ENCODE data around the gene NF1. TPM values are rescaled to one million over a fixed set of nuclear protein-coding genes. Genes with fewer than 3 reads are reported as not detected.
"Not testable (repeated sequence)": the region's sequence is repeated elsewhere in the genome, so short reads cannot be mapped to it uniquely, and the experiment has no call there.

The NF1 gene
- total RNA-seq, 1 experiment from 2014 or later, result 30.2 TPM

- no peak for DNase-seq (ENCODE audit: low read depth)
Measured at GRCh38 chr17:31252741-31253140, 158.0 kb downstream of the NF1 start.

- no peak for DNase-seq (ENCODE audit: low read depth)
Measured at GRCh38 chr17:31254654-31255053, 159.9 kb downstream of the NF1 start.

GRCh38 chr17:31256936-31257335 is 162.2 kb downstream of the NF1 start:
- DNase-seq (ENCODE audit: low read depth), result no peak

DNA sequence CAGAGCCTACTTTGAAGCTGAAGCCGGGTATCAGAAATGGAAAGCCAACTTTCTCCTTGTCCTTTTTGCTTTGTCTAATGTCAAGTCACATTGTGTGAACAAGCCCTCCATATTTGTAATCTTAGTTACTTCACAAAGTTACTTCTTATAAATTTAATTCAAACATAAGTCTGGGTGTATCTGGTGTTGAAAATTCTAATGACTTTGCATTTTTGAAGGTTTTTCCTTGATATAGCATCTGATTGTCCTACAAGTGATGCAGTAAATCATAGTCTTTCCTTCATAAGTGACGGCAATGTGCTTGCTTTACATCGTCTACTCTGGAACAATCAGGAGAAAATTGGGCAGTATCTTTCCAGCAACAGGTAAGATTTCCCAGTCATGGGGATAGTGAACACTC is 165.4 kb downstream of the NF1 start:
- no peak for DNase-seq (ENCODE audit: low read depth)

GRCh38 chr17:31261601-31262000 is 166.8 kb downstream of the NF1 start:
- DNase-seq (ENCODE audit: low read depth), result no peak

DNA sequence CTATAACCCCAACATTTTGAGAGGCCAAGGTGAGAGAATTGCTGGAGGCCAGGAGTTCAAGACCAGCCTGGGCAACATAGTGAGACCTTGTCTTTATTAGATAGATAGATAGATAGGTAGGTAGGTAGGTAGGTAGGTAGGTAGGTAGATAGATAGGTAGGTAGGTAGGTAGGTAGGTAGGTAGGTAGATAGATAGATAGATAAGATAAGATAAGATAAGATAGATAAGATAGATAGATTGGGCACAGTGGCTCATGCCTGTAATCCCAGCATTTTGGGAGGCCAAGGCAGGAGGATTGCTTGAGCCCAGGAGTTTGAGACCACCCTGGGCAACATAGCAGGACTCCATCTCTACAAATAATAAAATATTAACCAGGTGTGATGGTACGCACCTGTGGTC is 168.1 kb downstream of the NF1 start:
- not testable (repeated sequence) for DNase-seq (ENCODE audit: low read depth)

- DNase-seq (ENCODE audit: low read depth), result peak; percentile 13
Measured at GRCh38 chr17:31266042-31266441, 171.3 kb downstream of the NF1 start.

DNA sequence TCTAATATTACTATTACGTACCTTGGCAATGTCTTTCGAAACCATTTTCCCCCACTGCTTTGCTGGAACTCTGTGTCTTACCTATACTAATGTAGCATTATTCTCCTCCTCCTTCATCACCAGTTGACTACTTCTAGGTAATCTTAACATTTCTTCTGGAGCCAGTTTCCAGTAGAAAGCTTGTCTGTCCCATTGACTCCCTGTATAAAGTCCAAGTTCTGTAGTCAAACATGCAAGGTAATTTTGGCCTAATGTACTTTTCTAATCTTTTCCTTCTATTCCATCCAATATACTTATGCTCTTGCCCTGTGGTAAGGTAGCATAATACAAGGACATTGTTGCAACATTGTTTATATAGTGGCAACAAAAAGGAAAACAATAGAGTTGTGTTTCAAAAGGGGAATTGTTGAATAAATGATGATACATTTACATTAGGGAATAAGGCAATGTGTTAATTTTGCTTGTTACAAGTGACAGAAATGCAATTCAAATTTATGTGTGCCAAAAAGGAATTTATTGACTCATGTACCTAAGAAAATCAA is 174.3 kb downstream of the NF1 start:
- DNase-seq (ENCODE audit: low read depth), result no peak

DNA sequence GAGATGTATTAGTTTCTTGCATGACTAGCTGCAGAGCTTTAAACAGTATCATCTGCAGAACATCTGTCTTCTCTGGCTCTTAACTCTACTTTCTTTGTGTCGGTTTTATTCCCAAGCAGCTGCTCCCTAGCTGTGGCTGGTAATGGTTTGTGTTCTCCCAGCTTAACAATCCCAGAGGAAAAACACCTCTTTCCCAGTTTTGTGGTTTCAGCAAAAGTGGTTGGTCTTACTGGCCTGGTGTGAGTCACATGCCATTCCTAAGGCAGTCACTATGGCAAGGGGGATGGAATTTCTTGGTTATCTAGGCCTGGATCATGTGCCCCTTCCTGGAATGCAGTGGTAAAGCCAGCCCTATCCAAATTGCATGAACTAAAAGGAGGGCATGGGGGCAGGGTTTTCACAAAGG is 174.8 kb downstream of the NF1 start:
- DNase-seq (ENCODE audit: low read depth), result peak; percentile 99

DNA sequence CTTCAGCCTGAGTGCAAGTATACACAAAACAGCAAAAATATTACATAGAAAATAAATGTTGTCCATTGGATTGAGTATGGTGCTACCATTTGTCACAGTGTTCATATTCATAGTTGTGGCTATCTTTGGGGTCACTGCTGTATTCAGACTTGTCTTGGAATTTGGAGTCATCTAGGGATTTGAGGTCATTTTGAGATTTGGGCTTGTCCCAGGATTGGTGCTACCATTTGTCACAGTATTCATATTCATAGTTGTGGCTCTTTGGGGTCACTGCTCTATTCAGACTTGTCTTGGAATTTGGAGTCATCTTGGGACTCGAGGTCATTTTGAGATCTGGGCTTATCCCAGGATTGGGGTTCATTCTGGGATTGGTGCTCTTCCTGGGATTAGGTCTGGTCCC is 177.5 kb downstream of the NF1 start:
- no peak for DNase-seq (ENCODE audit: low read depth)

- DNase-seq (ENCODE audit: low read depth), result no peak
Measured at GRCh38 chr17:31272803-31273202, 178.0 kb downstream of the NF1 start.

- DNase-seq (ENCODE audit: low read depth), result no peak
Measured at GRCh38 chr17:31273516-31273915, 178.7 kb downstream of the NF1 start.

GRCh38 chr17:31274252-31274651 is 179.5 kb downstream of the NF1 start:
- DNase-seq (ENCODE audit: low read depth), result no peak

DNA sequence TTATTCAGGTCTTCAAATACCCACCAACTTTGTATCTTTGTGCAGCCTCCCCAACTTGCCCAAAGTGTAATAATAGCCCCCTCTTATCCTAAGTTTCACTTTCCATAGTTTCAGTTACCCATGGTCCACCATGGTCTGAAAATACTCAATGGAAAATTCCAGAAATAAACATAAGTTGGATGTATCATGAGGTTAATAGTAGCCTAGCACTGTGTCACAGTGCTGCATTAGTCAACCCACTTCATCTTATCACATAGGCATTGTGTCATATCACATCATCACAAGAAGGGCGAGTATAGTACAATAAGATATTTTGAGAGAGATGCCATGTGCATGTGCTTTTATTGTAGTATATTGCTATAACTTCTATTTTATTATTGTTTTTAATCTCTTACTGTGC is 180.3 kb downstream of the NF1 start:
- DNase-seq (ENCODE audit: low read depth), result no peak

DNA sequence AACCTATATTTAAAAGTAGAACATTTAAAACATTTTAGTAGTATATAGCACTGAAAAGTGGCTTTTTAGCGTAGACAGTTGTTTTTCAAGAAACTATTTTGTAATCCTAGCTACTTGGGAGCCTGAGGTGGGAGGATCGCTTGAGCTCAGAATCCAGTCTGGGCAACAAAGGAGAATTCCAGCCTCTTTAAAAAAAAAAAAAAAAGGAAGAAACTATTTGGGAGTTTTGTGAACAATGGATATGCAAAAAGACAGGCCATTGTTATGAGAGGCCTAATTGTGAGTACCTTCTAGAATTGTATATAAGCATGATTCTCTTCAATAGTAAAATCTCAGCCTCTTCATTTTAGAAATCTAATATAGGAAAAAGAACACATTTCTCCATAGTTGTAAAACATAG is 184.6 kb downstream of the NF1 start:
- DNase-seq (ENCODE audit: low read depth), result no peak

DNA sequence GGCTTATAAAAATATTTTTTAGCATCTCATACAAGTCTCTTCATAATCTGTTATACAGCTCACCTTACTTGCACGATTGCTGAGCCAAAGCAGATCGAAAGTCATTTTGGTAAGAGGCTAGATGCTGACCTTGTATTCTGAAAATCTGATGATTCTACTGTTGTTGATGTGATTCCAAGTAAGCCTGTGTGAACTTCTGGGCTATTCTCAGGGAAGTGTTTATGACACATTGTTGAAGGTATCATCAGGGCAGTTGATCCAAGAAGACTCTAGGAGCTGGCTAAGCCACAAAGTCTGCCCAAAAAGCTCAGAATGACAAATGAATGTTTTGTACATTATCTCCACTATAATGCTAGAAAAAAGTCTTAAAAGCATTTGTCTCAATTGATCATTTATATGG is 186.3 kb downstream of the NF1 start:
- DNase-seq (ENCODE audit: low read depth), result no peak

DNA sequence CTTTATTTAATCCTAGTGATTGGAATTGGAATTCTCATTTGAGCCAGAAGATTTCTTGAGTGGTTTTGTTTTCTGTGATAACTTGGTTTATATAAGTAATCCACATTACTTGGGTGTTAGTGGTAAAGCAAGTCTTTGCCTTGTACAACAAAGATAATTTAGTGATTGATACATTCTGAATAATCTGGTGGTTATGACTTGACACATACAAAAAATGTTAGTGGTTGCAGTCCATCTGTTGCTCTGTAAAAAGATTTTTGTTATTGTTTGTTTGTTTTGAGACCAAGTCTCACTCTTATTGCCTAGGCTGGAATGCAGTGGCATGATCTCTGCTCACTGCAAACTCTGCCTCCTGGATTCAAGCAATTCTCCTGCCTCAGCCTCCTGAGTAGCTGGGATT is 189.1 kb downstream of the NF1 start:
- DNase-seq (ENCODE audit: low read depth), result no peak

- no peak for DNase-seq (ENCODE audit: low read depth)
Measured at GRCh38 chr17:31286587-31286986, 191.8 kb downstream of the NF1 start.

GRCh38 chr17:31287932-31288331 is 193.2 kb downstream of the NF1 start:
- not testable (repeated sequence) for DNase-seq (ENCODE audit: low read depth)

GRCh38 chr17:31289790-31290189 is 195.0 kb downstream of the NF1 start:
- DNase-seq (ENCODE audit: low read depth), result no peak

DNA sequence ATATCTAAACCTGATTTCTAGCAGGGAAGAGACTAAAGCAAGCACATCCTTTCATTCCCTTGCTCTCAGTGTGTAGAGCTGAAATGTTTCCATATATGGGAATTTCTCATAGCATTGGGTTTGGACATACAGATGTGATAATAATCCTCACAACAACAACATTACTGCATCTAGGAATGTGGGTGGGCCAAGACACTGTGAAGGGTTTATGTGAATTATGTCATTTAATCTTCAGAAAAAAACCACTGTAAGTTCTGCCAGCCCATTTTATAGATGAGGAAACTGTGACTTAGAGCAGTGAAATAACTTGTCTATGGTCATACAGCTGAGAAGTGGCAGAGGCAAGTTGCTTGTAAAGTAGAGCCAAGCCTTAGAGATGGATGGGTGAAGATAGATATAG is 197.0 kb downstream of the NF1 start:
- no peak for DNase-seq (ENCODE audit: low read depth)

DNA sequence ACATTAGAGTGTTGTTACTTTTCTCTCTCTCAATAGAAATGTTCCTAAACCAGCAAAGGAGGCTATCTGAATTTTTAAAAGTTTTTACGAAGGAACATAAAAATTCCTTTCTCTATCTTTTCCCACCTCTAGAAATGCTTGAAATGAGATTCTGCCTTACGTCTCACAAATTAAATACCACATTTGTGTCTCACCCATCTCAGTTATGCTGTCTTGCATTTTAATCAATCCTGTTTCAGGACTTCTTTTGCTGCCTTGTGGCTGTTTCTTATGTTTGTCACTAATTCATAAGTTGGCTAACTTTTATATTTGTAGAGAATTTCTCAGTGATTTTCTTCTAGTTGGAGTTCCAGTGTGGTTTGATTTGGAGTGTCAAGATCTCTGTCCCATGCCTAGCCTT is 198.8 kb downstream of the NF1 start:
- no peak for DNase-seq (ENCODE audit: low read depth)

GRCh38 chr17:31294231-31294630 is 199.5 kb downstream of the NF1 start:
- no peak for DNase-seq (ENCODE audit: low read depth)

DNA sequence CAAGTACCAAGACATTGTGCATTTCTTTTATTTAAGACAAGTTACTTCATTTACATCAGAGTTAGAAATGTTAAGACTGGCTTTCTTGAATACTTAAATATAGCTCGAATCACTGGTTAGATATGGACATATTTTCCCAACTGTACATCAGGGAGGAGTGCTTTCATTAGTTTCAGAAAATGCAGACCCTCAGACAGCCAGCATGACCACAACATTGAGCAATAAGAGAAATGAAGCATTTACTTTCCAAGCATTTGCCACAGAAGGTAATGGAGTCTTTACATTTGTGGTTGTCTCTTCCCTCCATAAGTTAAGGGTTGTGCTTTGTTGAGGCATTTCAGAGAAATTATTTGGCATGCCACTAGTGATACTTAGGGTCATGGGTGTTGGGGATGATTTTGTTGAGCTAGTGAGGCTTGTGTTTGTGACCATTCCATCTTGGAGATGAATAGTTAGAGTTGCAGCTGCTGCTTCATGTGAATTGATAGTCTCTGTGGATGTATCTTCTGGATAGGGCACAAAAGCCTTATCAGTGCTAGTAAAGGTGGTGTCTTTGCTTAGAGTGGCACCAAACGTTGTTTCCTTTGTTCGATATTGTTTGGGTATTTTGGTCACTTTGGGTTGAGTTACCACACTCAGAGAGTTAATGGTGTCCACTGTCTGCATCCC is 200.2 kb downstream of the NF1 start:
- DNase-seq (ENCODE audit: low read depth), result no peak

Data from RPMI7951 (cell line).